Measurements from ENCODE around the gene TGM3.
A peak's percentile ranks its signal among the peaks of the same experiment; 100 is the strongest.

Gene TGM3

DNA sequence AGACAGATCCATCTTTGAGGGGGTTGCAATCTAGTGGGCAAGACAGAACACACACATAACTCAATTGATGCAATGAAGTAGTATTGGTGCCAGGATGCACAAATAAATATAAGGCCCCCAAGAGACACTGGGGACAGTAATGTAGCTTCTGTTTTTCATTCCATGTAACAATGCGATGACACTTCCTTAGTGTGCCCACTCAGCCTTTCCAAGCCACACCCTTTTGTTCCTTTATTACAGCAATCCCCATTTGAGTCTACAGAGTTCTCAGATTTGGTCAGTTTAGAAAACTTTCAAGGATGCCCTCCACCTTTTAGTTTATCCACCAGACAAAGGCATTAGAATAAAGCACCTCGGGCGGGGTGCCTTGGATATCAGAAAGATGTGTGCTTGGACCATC, 15.5 kb downstream of the TGM3 start:
- DNase-seq = no peak

DNA sequence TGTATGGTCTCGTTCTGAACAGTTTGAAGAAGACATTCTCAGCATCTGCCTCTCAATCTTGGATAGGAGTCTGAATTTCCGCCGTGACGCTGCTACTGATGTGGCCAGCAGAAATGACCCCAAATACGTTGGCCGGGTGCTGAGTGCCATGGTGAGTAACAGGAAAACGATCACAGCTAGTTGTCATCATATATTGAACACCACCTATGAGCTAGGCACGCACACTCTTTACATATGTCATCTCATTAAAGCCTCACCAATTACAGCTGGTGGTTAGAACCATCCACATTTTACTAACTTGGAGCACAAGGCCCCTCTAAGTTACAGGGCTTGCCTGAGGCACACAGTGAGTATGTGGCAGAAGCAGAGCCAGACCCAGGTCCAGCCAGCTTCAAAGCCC, 17.1 kb downstream of the TGM3 start:
- DNase-seq = no peak

DNA sequence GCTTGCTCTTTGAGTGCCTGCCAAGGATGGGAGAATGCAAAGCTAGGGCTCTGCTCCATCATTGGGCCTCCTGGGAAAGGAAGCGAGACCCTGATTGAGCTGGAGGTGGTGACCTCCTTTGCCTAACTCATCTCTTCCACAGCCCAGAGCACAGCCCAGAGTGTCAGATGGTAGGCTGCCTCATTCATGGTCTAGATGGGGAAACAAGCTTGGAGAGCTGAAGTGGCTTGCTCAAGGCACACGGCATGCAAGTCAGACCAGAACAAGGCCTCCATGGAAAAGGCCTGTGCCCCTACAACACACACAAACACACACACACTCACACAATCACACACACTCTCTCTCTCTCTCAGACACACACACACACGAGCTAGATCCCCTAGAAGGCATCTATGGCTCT, 17.5 kb downstream of the TGM3 start:
- DNase-seq = no peak

DNA sequence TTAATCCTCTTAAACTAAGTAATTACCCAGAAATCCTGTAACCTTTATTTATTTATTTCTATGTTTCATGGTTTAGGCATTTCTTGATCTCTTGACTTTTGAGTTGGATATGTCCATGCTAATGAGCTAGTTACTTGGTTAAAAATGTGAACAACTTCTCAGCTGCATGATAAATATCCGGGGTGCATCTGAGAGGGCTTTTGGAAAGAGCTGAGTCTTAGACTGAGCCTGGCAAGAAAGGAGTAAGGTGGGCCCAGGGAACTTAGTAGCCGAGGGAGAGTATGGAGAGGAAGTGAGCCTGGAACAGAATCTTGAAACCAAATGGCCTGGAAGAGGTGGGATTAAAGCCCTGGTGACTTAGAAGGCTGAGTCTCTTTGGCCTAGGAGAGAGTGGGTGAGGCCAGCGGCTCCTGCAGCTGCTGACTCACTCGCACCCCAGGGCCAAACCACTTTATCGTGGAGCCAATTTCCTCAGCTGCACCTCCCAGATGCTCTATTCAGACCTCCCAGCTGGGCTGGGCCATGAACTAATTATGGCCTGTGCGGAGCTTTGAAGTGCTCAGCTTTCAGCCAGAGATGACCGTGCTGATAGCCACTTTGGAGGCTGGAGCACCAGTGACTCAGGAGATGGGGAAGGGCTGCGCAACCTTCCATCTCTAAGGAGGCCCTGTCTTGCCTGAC, 19.1 kb downstream of the TGM3 start:
- DNase-seq = peak; percentile 51 to 72

DNA sequence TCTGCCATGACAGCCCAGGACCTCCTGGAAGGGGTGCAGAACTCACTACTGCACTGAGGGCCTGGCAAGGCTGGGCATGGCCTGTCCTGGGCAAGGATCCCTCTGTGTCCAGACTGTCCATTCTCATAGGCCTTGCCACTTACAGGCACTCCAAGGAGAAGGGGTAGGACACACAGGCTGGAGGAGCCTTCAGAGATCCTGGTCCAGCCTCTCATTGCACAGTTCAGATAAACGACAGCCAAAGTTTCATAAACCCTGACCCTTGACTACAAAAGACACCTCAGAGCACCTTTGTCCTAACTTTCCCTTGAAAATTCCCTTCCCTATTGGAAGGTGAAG, 19.6 kb downstream of the TGM3 start:
- no peak for DNase-seq

DNA sequence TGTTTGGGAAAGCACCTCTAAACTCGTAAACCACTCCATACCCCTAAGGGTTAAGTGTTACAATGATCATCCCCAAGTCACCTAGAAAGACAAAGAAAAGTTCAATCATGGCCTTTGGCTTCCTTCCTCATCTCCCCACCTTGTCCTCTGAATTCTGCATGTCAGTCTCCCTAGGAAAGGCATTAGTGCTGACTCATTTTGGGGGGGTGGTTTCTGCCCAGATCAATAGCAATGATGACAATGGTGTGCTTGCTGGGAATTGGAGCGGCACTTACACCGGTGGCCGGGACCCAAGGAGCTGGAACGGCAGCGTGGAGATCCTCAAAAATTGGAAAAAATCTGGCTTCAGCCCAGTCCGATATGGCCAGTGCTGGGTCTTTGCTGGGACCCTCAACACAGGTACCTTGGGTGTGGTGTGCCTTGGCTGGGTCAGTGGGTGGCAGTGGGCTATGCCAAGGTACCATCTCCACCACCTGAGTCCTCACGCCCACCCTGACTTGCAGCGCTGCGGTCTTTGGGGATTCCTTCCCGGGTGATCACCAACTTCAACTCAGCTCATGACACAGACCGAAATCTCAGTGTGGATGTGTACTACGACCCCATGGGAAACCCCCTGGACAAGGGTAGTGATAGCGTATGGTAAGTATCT, 21.2 kb downstream of the TGM3 start:
- DNase-seq = no peak

DNA sequence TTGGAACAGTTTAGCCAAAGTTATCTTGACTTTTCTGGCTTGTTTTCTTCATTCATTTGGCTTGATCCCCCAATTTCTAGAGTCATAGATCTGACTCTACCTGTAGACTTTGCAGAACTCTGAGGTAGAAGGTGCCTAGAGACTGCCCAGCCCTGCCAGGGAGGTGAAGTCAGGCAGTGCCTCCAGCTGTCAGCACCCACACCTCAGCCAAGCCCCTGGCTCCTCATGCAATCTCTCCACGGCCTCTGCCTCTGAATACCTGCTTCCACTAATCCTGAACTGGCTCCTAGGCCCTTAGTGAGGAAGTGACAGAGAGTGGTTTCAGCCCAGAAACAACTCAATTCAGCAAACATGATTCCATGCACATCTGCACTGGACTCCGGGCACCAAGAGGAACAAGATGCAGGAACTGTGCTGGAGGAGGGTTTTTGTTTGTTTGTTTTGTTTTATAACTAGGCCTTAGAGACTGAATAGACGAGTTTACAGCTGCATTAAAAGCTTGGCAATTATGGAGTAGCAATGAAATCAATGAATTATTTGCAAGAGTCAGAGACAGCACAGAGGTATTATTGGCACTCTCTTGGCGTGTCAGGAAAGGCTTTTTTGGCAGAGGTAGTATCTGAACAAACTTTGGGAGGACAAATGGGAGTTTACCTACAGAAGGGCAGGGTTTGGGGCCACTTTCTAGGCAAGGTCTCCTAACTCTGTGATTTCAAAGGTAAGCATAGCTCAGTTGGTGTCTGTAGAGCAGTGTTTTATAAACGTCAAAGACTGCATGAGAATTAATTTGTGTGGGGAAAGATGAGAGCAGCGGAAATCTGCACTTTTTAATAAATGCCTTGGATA, 25.2 kb downstream of the TGM3 start:
- DNase-seq = no peak

DNA sequence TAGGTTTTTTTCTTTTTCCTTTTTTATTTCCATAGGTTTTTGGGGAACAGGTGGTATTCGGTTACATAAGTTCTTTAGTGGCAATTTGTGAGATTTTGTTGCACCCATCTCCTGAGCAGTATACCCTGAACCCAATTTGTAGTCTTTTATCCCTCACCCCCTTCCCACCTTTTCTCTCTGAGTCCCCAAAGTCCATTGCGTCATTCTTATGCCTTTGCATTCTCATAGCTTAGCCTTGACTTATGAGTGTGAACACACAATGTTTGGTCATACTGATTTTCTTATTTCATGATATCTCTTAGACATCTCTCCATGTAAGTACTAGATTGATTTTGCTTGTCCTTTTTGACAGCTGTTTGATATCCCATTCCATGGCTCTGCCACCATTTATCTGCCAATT, 27.2 kb downstream of the TGM3 start:
- no peak for DNase-seq

DNA sequence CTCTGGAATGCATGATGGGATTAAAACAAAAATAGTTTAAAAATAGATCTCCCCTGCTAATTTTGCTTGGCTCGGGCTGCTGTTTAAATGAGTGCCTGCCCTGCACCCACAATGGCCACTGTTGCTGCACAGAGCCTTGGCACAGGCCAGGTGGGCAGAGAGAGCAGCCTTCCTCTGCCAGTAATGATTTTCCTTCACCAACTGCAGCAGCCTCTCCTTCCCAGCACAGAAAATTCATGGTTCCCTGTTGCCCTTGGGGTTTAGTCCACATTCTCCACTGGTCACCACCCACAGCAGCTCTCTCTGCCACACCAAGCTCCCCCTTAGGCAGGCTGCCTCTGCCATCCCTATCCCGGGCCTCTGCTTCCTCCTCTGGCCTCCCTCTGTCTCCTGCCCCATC, 30.2 kb downstream of the TGM3 start:
- no peak for DNase-seq

DNA sequence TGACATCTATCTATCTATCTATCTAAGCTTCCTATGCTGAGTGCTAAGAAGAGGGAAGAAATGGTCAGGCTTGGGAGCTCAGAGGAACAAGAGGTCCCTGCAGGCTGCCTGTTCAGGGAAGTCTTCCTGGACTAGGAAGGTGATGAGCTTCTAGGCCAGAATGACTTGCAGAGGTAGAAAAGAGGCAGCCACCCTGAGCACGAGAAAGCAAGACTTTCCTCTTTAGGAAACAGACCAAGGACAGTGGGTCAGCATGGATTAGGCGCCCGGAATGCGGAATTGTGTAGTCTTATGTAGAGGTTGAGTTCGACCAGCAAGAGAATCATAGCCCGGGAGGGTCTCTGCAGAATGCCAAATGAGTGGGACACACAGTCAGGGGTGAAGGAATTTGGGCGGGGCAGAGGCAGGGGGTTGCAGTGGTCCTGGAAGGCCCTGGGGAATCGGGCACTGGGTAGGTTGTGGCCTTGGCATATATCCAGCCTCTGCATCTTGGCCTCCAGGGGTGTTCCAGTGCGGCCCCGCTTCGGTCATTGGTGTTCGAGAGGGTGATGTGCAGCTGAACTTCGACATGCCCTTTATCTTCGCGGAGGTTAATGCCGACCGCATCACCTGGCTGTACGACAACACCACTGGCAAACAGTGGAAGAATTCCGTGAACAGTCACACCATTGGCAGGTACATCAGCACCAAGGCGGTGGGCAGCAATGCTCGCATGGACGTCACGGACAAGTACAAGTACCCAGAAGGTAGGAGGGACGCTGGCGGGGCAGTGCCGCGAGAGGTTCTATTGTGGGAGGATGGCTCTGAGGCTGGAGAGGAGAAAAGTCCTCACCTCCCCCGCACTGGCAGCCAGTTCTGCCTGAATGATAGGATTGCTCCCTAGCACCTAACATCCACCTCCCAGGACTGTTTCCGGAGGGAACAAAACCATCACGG, 32.1 kb downstream of the TGM3 start:
- DNase-seq = no peak

DNA sequence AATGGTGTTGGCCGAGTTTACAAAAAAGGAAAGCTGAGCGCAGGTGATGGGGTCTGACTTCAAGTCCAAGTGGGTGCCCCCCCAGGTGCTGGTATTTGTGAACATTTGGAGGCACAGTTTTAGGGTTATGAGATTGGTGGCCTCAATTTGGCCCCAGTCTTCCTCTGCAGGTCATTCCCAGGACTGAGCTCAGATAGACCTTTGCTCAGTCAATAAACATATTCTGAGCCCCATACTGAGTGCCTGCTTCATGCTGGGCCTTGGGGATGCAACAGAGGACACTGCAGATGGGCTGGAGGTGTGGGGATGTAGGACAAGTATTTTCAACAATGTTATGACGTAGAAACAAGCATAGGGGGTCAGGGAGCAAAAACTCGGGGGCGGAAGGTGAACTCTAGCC, 33.5 kb downstream of the TGM3 start:
- DNase-seq = no peak

DNA sequence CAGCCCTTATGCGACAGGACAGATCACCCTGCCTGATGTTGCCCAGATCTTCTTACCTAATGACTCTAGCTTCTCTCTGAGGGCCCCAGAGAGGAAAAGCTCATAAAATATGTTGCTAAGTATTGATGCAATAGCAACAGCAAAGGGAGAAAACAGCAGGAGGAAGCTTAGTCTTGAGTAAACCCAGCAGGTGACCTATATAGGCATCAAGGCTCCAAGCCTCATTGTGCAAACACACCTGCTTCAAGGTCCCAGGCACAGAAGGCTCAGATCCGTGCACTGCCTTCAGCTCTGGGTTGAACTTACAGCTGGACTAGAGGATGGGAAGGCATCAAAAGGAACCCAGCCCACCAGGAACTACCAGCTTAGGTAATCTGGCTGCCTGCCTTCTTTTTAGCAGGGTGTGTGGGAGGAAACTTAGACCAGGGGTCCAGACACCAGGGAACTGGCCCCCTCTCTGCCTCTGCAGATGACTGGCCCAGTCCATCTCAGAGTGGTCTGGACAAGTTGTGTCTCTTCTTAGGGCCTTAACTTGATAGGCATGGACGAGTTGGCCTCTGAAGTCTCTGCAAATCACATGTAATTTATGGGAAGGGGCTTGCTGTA, 34.4 kb downstream of the TGM3 start:
- DNase-seq = peak; percentile 44 to 76

DNA sequence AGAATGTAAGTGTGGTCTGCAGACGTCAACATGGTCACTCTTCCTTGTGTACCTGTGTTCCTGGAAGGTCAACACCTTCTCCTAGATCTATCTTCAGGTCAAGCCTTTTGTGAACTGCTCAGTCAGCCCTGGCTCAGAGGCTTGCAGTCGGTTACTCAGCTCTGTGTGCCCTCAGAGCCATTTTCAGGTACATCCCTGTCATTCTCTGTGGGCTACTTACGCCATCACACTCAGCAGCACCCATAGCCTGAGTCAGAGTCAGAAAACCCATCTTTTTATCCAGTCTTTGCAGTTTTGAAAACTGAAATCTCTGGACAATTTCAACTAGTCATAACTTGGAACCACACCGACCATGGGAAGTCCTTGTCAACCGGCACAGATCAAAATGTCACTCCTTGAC, 35.3 kb downstream of the TGM3 start:
- no peak for DNase-seq

DNA sequence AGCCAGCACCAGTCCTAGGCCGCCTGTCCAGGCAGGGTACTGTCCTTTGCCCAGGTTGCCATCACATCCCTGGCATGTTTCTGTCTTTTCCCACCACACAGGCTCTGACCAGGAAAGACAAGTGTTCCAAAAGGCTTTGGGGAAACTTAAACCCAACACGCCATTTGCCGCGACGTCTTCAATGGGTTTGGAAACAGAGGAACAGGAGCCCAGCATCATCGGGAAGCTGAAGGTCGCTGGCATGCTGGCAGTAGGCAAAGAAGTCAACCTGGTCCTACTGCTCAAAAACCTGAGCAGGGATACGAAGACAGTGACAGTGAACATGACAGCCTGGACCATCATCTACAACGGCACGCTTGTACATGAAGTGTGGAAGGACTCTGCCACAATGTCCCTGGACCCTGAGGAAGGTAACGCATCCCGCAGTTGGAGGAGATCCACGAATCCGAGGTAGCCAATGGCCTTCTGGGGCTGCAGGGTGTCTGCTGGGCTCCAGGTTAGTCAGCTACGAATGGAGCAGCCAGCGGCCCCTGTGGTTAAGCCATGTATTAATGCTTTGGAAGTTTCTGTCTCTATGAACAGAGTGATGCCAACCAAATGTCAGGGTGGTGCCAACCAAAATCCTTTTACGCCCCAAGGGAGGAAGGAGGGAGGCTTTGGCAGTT, 36.2 kb downstream of the TGM3 start:
- no peak for DNase-seq

DNA sequence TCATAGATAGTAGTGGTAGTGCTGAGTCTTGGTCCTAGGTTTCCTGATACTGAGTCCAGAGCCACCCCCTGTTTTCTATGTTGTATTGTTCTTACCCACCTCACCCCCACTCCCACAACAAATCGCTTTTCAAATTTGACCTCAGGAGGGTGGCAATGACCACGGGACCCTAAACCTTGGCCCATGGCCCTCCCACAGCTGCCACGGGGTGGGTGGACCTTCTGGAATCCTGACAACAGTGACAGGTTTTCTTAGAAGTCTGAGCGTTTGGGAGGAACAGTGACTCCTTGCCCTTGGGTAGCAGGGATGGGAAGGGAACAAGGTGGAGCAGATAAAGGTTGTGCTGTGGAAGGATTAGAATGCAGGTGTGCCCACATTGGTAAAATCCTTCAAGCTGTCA, 36.9 kb downstream of the TGM3 start:
- no peak for DNase-seq

DNA sequence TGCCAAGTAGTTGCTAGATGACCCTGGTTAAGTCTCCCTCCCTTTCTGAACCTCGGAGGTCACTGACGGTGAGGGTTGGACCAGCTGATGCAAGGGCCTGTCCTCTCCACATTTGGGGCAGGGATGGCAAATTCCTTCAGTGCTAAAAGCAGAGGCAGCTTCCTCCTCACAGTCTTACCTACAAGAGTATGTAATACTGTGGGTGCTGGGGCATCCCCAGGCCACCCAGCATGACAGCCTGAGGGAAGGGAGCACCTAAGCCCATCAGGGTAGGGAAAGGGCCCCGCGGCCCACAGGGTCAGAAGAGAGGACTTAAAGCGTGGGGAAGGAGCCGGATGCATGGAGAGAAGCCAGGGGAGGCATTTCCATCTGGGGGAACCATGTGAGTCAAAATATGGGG, 38.0 kb downstream of the TGM3 start:
- no peak for DNase-seq

DNA sequence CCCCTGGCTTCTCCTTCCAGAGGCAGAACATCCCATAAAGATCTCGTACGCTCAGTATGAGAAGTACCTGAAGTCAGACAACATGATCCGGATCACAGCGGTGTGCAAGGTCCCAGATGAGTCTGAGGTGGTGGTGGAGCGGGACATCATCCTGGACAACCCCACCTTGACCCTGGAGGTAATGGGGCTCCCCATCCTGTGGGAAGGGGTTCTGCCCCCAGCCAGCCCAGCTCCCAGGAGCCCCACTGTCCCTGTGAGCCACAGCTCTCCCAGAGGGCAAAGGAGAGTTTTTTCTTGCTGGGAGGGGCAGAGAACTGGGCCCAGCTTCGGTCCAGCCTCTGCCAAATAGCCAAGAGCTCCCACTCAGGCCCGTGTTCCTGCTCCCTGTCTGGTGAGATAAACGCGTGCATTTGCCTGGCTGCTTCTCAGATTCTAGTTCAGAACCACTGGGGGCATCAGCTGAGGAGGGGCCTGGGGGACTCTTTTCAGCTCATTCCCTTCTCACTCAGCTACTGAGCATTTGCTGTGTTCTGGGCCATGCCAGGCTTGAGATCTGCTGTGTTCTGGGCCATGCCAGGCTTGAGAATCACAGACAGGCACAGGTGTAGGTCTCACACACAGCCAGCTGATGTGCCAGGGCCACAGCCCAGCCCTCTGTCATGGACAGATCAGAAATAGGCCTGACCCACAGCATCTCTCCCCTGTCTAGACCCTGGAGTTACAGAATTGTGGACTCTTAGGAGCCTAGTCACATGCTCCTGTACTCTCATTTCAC, 39.5 kb downstream of the TGM3 start:
- no peak for DNase-seq

DNA sequence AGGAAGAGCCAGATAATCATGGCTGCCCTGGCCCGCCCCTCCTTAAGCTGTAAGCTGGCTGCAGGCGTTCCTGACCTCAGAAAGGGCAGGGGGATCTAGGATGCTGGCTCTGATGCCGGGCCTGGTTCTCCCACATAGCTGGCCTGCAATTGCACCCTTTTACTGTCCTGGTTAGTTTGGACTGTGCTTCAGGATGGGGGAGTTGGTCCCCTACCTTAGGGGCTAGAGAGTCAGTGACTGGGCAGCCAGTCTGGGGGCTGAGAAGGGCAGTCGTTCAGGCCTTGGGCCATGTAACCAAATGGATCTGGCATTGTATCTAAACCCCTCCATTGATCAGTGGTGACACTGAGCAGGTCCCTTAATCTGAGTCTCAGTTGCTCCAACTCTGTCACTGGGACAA, 40.7 kb downstream of the TGM3 start:
- no peak for DNase-seq

DNA sequence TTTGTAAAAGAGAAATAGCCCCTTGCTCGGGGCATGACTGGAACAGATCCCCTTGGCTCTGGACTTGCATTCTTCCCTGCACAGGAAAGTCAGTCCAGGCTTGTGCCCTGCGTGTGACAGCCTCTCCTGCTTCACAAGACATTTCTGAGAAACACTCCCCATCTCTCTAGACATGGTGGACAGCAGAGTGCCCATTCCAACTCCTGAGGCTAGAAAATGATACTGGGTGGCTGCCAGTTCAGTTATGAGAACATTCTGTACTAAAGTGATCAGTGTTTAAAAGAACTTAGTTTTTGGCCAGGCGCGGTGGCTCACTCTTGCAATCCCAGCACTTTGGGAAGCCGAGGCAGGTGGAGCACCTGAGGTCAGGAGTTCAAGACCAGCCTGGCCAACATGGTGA, 41.3 kb downstream of the TGM3 start:
- DNase-seq = no peak

DNA sequence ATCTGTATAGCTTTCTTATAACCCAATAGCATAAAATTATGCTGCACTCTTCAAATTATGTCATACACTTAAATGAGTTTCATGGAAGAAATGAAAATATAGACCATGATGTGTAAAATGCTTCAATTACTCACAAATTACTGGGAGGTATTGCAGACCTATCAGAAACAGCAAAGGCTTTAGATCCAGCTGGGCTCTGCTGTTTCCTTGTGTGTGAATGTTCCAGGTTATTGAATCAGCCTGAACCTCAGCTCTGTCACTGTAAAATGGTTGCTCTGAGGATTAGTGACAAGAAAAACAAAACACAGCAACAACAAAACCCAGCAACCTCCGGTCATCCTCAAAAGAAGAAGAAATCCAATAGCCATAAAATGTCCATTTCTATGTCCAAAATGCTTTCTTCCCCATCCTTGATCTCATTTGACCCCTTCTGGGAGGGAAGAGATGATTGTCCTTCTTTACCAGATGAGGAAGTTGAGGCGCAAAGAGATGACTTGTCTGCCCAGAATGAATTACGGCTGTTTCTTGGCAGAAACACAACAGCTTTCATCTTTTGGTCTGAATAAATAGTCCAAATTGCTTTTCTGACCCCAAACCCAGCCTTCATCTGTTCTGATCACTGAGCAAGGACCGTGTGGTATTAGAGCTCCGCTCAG, 42.7 kb downstream of the TGM3 start:
- no peak for DNase-seq

DNA sequence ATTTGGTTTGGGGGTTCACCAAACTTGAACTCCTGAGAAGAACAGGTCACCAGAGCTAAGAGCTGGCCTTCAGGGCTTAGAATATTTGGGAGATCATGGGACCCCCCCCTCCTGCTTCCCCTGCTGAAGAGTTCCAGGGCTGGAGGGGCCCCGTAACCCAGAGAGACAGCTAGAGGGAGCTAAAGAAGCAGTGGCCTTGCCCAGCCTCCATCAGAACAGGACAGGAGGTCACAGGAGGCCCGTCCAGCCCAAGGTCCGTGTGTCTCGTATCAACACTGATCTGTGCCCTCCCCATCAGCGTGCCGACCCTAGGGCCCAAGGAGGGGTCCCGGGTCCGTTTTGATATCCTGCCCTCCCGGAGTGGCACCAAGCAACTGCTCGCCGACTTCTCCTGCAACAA, 44.3 kb downstream of the TGM3 start:
- DNase-seq = no peak

Data from SHP77 (cell line).